Endothelial cell of umbilical vein (primary cell): ENCODE results near the gene MOK.
"Not testable (repeated sequence)": the region's sequence is repeated elsewhere in the genome, so short reads cannot be mapped to it uniquely, and the experiment has no call there.

Experiments used
- EZH2 ChIP-seq: IDR thresholded peaks from 2 replicates; pipeline ENCODE4 v1.6.1; 2012; ENCODE audit warnings: borderline replicate concordance, low read depth, mild to moderate bottlenecking, moderate library complexity, low read length, inconsistent platforms; ENCODE audit not compliant: severe bottlenecking
- FOS ChIP-seq: IDR thresholded peaks from 2 replicates; pipeline ENCODE4 v1.6.1; 2011; ENCODE audit warnings: mild to moderate bottlenecking, low read length, moderate library complexity, borderline replicate concordance; ENCODE audit not compliant: insufficient read depth
- GATA2 ChIP-seq: IDR thresholded peaks from 2 replicates; pipeline ENCODE4 v1.7.0; 2011; ENCODE audit warnings: low read depth, mild to moderate bottlenecking, moderate library complexity, mixed read lengths, low read length; ENCODE audit not compliant: insufficient read length, insufficient read depth
- JUN ChIP-seq: IDR thresholded peaks from 2 replicates; pipeline ENCODE4 v1.6.1; 2011; ENCODE audit warnings: borderline replicate concordance, low read depth; ENCODE audit not compliant: insufficient read length, insufficient read depth
- MYC ChIP-seq: IDR thresholded peaks from one replicate; pipeline ENCODE4 v1.6.1; 2011; ENCODE audit warnings: mild to moderate bottlenecking, low read depth, low read length
- POLR2A ChIP-seq: IDR thresholded peaks from 2 replicates; pipeline ENCODE4 v1.6.1; 2012; ENCODE audit warnings: low read depth, mild to moderate bottlenecking, control low read depth, low read length
- POLR2AphosphoS5 ChIP-seq: IDR thresholded peaks from 2 replicates; pipeline ENCODE4 v1.6.1; 2012; ENCODE audit warnings: low read depth, mild to moderate bottlenecking, control low read depth, low read length, moderate library complexity; ENCODE audit not compliant: insufficient read depth
- TF ChIP-seq, protein P1 (sequence below), 2 donors: IDR thresholded peaks; 1 replicate in 1 of 2; 2 replicates in 1 of 2; pipeline ENCODE4 v1.5.1; 2011; ENCODE audit warnings: low read length in 2 of 2, mild to moderate bottlenecking in 2 of 2, moderate library complexity in 2 of 2, control low read depth in 1 of 2, inconsistent platforms in 1 of 2, low read depth in 1 of 2; ENCODE audit not compliant: insufficient read depth in 1 of 2; ENCODE audit errors: extremely low read depth in 1 of 2
- TF ChIP-seq, protein P2 (sequence below): IDR thresholded peaks from 2 replicates; pipeline ENCODE4 v1.6.1; 2011; ENCODE audit not compliant: insufficient read depth, insufficient read length

DNA sequence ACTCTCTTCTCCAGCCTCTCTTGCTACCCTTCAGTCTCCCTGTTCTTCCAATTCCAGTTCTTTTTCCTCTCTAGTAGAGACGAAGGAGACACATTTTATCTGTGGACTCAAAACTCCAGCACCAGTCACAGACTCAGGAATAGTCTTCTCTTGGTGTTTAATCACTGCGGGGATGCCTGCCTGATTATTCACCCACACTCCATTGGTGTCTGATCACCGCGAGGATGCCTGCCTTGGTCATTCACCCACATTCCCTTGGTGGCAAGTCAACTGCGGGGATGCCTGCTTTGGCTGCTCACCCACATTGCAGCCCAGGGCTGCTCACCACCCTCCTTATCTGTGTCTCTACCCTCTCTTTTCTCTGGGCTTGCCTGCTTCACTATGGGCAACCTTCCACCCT, 64.5 kb downstream of the MOK start:
- TF ChIP-seq POLR2A, EZH2, POLR2AphosphoS5, MYC, JUN, GATA2, FOS: not testable (repeated sequence)
- TF ChIP-seq, protein P1, sequence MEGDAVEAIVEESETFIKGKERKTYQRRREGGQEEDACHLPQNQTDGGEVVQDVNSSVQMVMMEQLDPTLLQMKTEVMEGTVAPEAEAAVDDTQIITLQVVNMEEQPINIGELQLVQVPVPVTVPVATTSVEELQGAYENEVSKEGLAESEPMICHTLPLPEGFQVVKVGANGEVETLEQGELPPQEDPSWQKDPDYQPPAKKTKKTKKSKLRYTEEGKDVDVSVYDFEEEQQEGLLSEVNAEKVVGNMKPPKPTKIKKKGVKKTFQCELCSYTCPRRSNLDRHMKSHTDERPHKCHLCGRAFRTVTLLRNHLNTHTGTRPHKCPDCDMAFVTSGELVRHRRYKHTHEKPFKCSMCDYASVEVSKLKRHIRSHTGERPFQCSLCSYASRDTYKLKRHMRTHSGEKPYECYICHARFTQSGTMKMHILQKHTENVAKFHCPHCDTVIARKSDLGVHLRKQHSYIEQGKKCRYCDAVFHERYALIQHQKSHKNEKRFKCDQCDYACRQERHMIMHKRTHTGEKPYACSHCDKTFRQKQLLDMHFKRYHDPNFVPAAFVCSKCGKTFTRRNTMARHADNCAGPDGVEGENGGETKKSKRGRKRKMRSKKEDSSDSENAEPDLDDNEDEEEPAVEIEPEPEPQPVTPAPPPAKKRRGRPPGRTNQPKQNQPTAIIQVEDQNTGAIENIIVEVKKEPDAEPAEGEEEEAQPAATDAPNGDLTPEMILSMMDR (IDR thresholded peaks at IDR 0.05; ENCODE audit: extremely low read depth in 1 of 2, insufficient read depth in 1 of 2, low read depth in 1 of 2, low read length in 2 of 2), result not testable (repeated sequence)
- TF ChIP-seq, protein P2, sequence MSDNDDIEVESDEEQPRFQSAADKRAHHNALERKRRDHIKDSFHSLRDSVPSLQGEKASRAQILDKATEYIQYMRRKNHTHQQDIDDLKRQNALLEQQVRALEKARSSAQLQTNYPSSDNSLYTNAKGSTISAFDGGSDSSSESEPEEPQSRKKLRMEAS, result not testable (repeated sequence)
